ENCODE measurements around the gene CEP57.

CEP57 gene

GRCh38 chr11:95790123-95790932 is at the start of gene CEP57:
Gene CEP57 (plus strand): TSS chr11:95790498. CDS start chr11:95790699, 201 bp downstream.
- DNase-seq, result peak; percentile 97

- no peak for DNase-seq
These were observed 40.2 kb upstream of the CEP57 start for GRCh38 chr11:95750101-95750500.

GRCh38 chr11:95751515-95751914 is 38.8 kb upstream of the CEP57 start:
- DNase-seq, result no peak

- DNase-seq, result no peak
These were observed 29.4 kb upstream of the CEP57 start for GRCh38 chr11:95760941-95761340.

- no peak for DNase-seq
These were observed 27.8 kb upstream of the CEP57 start for GRCh38 chr11:95762534-95762933.

GRCh38 chr11:95764267-95764898 is 25.9 kb upstream of the CEP57 start:
- DNase-seq, result no peak

GRCh38 chr11:95766701-95767100 is 23.6 kb upstream of the CEP57 start:
- DNase-seq, result no peak

GRCh38 chr11:95767498-95767897 is 22.8 kb upstream of the CEP57 start:
- no peak for DNase-seq

GRCh38 chr11:95768521-95768920 is 21.8 kb upstream of the CEP57 start:
- no peak for DNase-seq

- DNase-seq, result no peak
These were observed 13.4 kb upstream of the CEP57 start for GRCh38 chr11:95776859-95777258.

- no peak for DNase-seq
These were observed 11.6 kb upstream of the CEP57 start for GRCh38 chr11:95778699-95779098.

GRCh38 chr11:95780544-95780943 is 9.8 kb upstream of the CEP57 start:
- no peak for DNase-seq

- DNase-seq, result peak; percentile 48
These were observed 1.3 kb upstream of the CEP57 start for GRCh38 chr11:95788921-95789505.

- DNase-seq, result peak; percentile 96
These were observed 684 bp upstream of the CEP57 start, which contains the start of gene FAM76B for GRCh38 chr11:95789506-95790122. Gene FAM76B (minus strand): TSS chr11:95789782. CDS start chr11:95789478, 304 bp downstream.

GRCh38 chr11:95790933-95791708 is 823 bp downstream of the CEP57 start:
- DNase-seq, result peak; percentile 74

- DNase-seq, result no peak
These were observed 1.4 kb downstream of the CEP57 start for GRCh38 chr11:95791709-95792033.

GRCh38 chr11:95792200-95792599 is 1.9 kb downstream of the CEP57 start:
- no peak for DNase-seq

- DNase-seq, result no peak
These were observed 2.4 kb downstream of the CEP57 start for GRCh38 chr11:95792700-95793099.

GRCh38 chr11:95793116-95793515 is 2.8 kb downstream of the CEP57 start:
- no peak for DNase-seq

- DNase-seq, result no peak
These were observed 3.8 kb downstream of the CEP57 start for GRCh38 chr11:95794086-95794485.

- no peak for DNase-seq
These were observed 5.5 kb downstream of the CEP57 start for GRCh38 chr11:95795627-95796295.

GRCh38 chr11:95796501-95796900 is 6.2 kb downstream of the CEP57 start:
- DNase-seq, result no peak
